Measurements from ENCODE around the gene AGAP3.

AGAP3 gene

GRCh38 chr7:151130741-151131157 is 44.5 kb downstream of the AGAP3 start:
- Histone ChIP-seq H3K27me3 (replicated peaks) (no peaks in the 10 kb centered on the region), H3K36me3 (replicated peaks) (peaks cover 38% of the 10 kb centered on the region), H3K27ac (no peak overlapping the region), H3K4me3 (ENCODE audit: low read depth, low read length) (no peak overlapping the region)
- in situ Hi-C loops (cut with HindIII; ENCODE audit: low pct_ligation_motif_present, low sequenced_read_pairs) = no loop called here
- no peak for DNase-seq
- TF ChIP-seq CTCF (IDR thresholded peaks at IDR 0.05; ENCODE audit: low read depth, low read length, missing control alignments) = no peak

GRCh38 chr7:151131224-151131591 is 44.9 kb downstream of the AGAP3 start:
- TF ChIP-seq CTCF (IDR thresholded peaks at IDR 0.05; ENCODE audit: low read depth, low read length, missing control alignments) = no peak
- Histone ChIP-seq H3K27ac (no peak overlapping the region), H3K36me3 (replicated peaks) (peaks cover 42% of the 10 kb centered on the region), H3K4me3 (ENCODE audit: low read depth, low read length) (no peak overlapping the region), H3K27me3 (replicated peaks) (no peaks in the 10 kb centered on the region)
- in situ Hi-C loops (cut with HindIII; ENCODE audit: low pct_ligation_motif_present, low sequenced_read_pairs) = no loop called here
- no peak for DNase-seq

- Histone ChIP-seq H3K4me3 (ENCODE audit: low read depth, low read length) (no peak overlapping the region), H3K27ac (no peak overlapping the region), H3K36me3 (replicated peaks) (peaks cover 46% of the 10 kb centered on the region), H3K27me3 (replicated peaks) (no peaks in the 10 kb centered on the region)
- in situ Hi-C loops (cut with HindIII; ENCODE audit: low pct_ligation_motif_present, low sequenced_read_pairs) = no loop called here
- no peak for TF ChIP-seq CTCF (IDR thresholded peaks at IDR 0.05; ENCODE audit: low read depth, low read length, missing control alignments)
- DNase-seq = no peak
Observed at GRCh38 chr7:151131592-151132293, 45.5 kb downstream of the AGAP3 start.

GRCh38 chr7:151132461-151133205 is 46.4 kb downstream of the AGAP3 start:
- in situ Hi-C loops (cut with HindIII; ENCODE audit: low pct_ligation_motif_present, low sequenced_read_pairs) = no loop called here
- H3K27ac ChIP-seq = no peak overlapping the region
- DNase-seq = no peak
- no peaks in the 10 kb centered on the region for H3K27me3 ChIP-seq (replicated peaks)
- TF ChIP-seq CTCF (IDR thresholded peaks at IDR 0.05; ENCODE audit: low read depth, low read length, missing control alignments) = no peak
- peaks cover 46% of the 10 kb centered on the region for H3K36me3 ChIP-seq (replicated peaks)
- no peak overlapping the region for H3K4me3 ChIP-seq (ENCODE audit: low read depth, low read length)

- no peak overlapping the region for H3K4me3 ChIP-seq (ENCODE audit: low read depth, low read length)
- no peak for DNase-seq
- no peak for TF ChIP-seq CTCF (IDR thresholded peaks at IDR 0.05; ENCODE audit: low read depth, low read length, missing control alignments)
- in situ Hi-C loops (cut with HindIII; ENCODE audit: low pct_ligation_motif_present, low sequenced_read_pairs) = no loop called here
- no peak overlapping the region for H3K27ac ChIP-seq
- H3K27me3 ChIP-seq (replicated peaks) = no peaks in the 10 kb centered on the region
- peaks cover 45% of the 10 kb centered on the region for H3K36me3 ChIP-seq (replicated peaks)
Observed at GRCh38 chr7:151133266-151133985, 47.2 kb downstream of the AGAP3 start.

All from brain microvascular endothelial cell (primary cell).